DOHH2 (cell line): ENCODE measurements around the gene LINS1.

Experiments
- CTCF ChIP-seq: fragments of 200-600 bp; sonication (generic); IDR thresholded peaks from one replicate; pipeline ENCODE4 v1.5.1; 2014; ENCODE audit warnings: antibody characterized with exemption, mild to moderate bottlenecking, low read depth, low read length; ENCODE audit not compliant: poor library complexity, severe bottlenecking
- EZH2phosphoT487 ChIP-seq: fragments of 200-600 bp; sonication (generic); IDR thresholded peaks from 2 replicates; pipeline ENCODE4 v1.6.1; 2017; ENCODE audit warnings: borderline replicate concordance, mild to moderate bottlenecking, antibody characterized with exemption, low read length, moderate library complexity, mixed read lengths

DNA sequence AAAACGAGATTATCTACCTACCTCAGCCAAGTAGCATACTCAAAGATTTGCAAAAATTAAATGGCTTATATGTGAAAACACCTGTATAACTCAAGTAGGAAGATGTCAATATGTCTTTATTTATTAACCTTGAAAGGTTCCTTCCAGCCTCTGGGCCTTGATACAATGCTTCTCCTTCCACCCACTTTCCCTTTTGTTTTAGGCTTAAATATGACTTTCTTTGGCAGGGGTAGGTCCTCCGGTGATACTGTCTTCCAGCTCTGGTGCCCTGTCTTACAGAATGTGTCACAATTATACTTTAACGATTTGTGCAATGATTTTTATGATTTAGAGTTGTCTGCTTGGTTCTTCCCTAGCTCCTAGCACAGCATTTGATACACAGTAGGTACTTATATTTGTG is 4.1 kb downstream of the LINS1 start:
- no peak for TF ChIP-seq CTCF
- TF ChIP-seq EZH2phosphoT487, result no peak
